HEK293 (cell line): ENCODE measurements around the gene RRM1.
A peak's percentile ranks its signal among the peaks of the same experiment; 100 is the strongest.

Experiments used
- CTCF ChIP-seq: fragments of 450-650 bp; formaldehyde crosslinking; IDR thresholded peaks from 2 replicates; pipeline ENCODE4 v1.5.1; 2016; ENCODE audit warnings: missing biosample characterization, missing genetic modification characterization
- ELK4 ChIP-seq: IDR thresholded peaks from 2 replicates; pipeline ENCODE4 v1.6.1; 2011; ENCODE audit warnings: mild to moderate bottlenecking, low read depth, low read length, borderline replicate concordance
- GLI4 ChIP-seq: fragments of 450-650 bp; formaldehyde crosslinking; IDR thresholded peaks from 2 replicates; pipeline ENCODE4 v1.5.1; 2016; ENCODE audit warnings: missing biosample characterization, missing genetic modification characterization
- MYNN ChIP-seq: fragments of 450-650 bp; formaldehyde crosslinking; IDR thresholded peaks from 2 replicates; pipeline ENCODE4 v1.5.1; 2016; ENCODE audit warnings: missing biosample characterization, missing genetic modification characterization, borderline replicate concordance
- YY1 ChIP-seq: fragments of 450-650 bp; formaldehyde crosslinking; IDR thresholded peaks from 2 replicates; pipeline ENCODE4 v1.5.1; 2018; ENCODE audit warnings: missing biosample characterization, missing genetic modification characterization
- ZBTB21 ChIP-seq: fragments of 450-650 bp; formaldehyde crosslinking; IDR thresholded peaks from 2 replicates; pipeline ENCODE4 v1.5.1; 2017; ENCODE audit warnings: missing biosample characterization, missing genetic modification characterization
- ZFP69B ChIP-seq: fragments of 450-650 bp; formaldehyde crosslinking; IDR thresholded peaks from 2 replicates; pipeline ENCODE4 v1.5.1; 2016; ENCODE audit warnings: missing biosample characterization, missing genetic modification characterization
- ZNF366 ChIP-seq: fragments of 450-650 bp; formaldehyde crosslinking; conservative IDR thresholded peaks from 2 replicates; pipeline ENCODE4 v1.5.1; 2016; ENCODE audit warnings: missing biosample characterization, missing genetic modification characterization
- ZNF704 ChIP-seq: fragments of 450-650 bp; formaldehyde crosslinking; IDR thresholded peaks from 2 replicates; pipeline ENCODE4 v1.5.1; 2016; ENCODE audit warnings: missing biosample characterization, missing genetic modification characterization

GRCh38 chr11:4072668-4073285 lies 21.8 kb upstream of the RRM1 start:
- peak; percentile 52; the same call in 1 of the 2 replicates for TF ChIP-seq CTCF (tag by site-specific recombination)
- TF ChIP-seq MYNN (tag by site-specific recombination) = no peak
- TF ChIP-seq ZBTB21 (tag by site-specific recombination) = no peak
- TF ChIP-seq ELK4 = no peak
- no peak for TF ChIP-seq ZFP69B (tag by site-specific recombination)
- TF ChIP-seq GLI4 (tag by site-specific recombination) = no peak
- peak; percentile 59; the same call in 1 of the 2 replicates for TF ChIP-seq YY1 (tag by site-specific recombination)
- no peak for TF ChIP-seq ZNF704 (tag by site-specific recombination)
- TF ChIP-seq ZNF366 (tag by site-specific recombination) = 0 out of 2 replicates have a peak, but pooled peaks have one; percentile 15
